ENCODE data around the gene RTRAF. TPM values are rescaled to one million over a fixed set of nuclear protein-coding genes. Genes with fewer than 3 reads are reported as not detected.

RTRAF gene
- 10 to 100 TPM; 35.1 to 73.0 (median 55.4) TPM for total RNA-seq
- long read RNA-seq, full-length matches to known transcripts = 39 of 40 reads
- long read RNA-seq, partial matches to known transcripts = 1 of 40 reads
- long read RNA-seq, other reads (novel, unspliced or antisense) = 0 of 40 reads

DNA sequence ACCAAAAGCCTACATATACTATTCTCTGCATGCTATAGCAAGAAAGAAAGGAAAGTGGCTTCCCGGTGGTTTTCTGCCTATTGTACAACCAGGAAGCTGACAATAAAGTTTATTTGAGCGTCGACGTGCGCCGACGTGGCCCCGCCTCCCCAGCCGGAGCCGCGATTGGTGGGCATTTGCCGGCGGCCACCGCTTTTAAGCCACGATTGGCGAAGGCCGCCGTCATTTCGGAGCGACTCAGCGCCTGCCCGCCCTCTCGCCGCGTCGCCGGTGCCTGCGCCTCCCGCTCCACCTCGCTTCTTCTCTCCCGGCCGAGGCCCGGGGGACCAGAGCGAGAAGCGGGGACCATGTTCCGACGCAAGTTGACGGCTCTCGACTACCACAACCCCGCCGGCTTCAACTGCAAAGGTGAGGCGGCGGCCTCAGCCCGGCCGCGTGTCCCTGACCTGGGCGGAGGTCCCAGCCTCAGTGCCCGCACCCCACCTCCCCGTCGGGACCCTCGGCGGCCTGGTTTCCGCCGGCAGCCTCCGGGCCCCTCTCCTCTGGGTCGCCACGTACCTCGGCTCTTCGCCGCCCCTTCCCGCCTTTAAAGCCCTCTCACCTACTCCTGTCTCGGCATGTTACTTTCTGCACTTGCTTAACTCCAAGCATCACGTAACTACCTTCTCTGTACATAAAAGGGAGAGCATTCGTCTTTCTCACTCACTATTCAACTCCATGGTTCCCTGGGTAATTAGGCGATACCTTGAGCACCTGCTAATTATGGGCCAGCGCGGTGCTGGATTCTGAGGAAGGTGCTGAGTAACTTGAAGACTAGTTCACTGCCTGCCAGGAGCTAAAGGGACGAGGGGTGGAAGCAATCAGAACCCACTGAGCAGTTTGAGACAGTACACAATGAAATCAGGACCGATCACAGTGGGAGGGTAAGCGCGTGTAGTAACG, at the start of gene RTRAF:
TSS of gene RTRAF (plus strand) at position 254 of the 942 bp plus-strand sequence. CDS start at position 348, 94 bp downstream.
- no peaks in the 10 kb centered on the region for H3K9me3 ChIP-seq
- ATAC-seq (peak; percentile 99 to 100 (median 100)), DNase-seq (peak; percentile 96)
- intact Hi-C loops (cut with DNase I) = no loop called here
- peaks cover 0 to 33% (median 2%) of the 10 kb centered on the region in 4 donors for H3K36me3 ChIP-seq
- TF ChIP-seq, protein P1, sequence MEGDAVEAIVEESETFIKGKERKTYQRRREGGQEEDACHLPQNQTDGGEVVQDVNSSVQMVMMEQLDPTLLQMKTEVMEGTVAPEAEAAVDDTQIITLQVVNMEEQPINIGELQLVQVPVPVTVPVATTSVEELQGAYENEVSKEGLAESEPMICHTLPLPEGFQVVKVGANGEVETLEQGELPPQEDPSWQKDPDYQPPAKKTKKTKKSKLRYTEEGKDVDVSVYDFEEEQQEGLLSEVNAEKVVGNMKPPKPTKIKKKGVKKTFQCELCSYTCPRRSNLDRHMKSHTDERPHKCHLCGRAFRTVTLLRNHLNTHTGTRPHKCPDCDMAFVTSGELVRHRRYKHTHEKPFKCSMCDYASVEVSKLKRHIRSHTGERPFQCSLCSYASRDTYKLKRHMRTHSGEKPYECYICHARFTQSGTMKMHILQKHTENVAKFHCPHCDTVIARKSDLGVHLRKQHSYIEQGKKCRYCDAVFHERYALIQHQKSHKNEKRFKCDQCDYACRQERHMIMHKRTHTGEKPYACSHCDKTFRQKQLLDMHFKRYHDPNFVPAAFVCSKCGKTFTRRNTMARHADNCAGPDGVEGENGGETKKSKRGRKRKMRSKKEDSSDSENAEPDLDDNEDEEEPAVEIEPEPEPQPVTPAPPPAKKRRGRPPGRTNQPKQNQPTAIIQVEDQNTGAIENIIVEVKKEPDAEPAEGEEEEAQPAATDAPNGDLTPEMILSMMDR (IDR thresholded peaks at IDR 0.05) = no peak
- peak; percentile 87 for TF ChIP-seq POLR2A (IDR thresholded peaks at IDR 0.05)
- peaks cover 0 to 20% (median 4%) of the 10 kb centered on the region in 4 donors for H3K4me1 ChIP-seq
- 0% methylated on average over 20 of the region's 72 CpGs for WGBS (ENCODE audit: insufficient coverage, low coverage, low lambda C conversion rate, missing lambda C conversion rate)
- H3K4me3 ChIP-seq = peak within 1 kb of the TSS; percentile 88 to 92 (median 91)
- H3K27me3 ChIP-seq = no peaks in the 10 kb centered on the region
- H3K27ac ChIP-seq = peak within 1 kb of the TSS; percentile 73 to 85 (median 85)

DNA sequence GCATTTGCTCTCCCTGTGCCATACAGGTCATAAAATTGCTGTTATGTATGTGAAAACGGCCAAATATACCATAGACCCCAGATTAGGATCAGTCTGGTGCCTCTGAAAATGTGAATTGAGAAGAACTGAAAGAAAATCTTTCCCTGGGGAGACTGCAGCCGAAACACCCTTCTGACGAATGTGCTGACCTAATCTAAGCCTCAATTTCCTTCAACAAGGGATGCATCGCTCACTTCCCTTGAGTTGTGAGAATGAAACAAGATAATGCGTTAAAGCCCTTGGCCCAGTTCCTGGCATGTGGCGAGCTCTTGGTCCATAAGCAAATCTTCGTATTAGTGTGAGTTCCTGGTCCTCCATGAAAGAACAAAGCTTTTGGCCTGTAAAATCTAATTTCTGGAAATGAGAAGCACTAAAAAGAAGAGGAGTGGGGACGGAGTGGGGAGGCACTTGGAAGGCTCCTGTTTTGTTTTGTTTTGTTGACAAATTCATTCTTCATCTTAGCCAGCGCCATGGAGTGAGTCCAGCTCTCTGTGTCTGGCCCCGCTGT, 49.5 kb upstream of the RTRAF start:
- H3K9me3 ChIP-seq = no peaks in the 10 kb centered on the region
- H3K4me1 ChIP-seq = no peaks in the 10 kb centered on the region
- H3K27ac ChIP-seq = no peak overlapping the region
- DNase-seq (no peak), ATAC-seq (peak; percentile 22 to 60 (median 48))
- H3K27me3 ChIP-seq = no peaks in the 10 kb centered on the region
- TF ChIP-seq, protein P1 (IDR thresholded peaks at IDR 0.05) = no peak
- TF ChIP-seq POLR2A (IDR thresholded peaks at IDR 0.05) = no peak
- H3K4me3 ChIP-seq = no peak overlapping the region
- 67% methylated on average over 8 of the region's 10 CpGs for WGBS (ENCODE audit: insufficient coverage, low coverage, low lambda C conversion rate, missing lambda C conversion rate)
- no peaks in the 10 kb centered on the region for H3K36me3 ChIP-seq
- intact Hi-C loops (cut with DNase I) = no loop called here

DNA sequence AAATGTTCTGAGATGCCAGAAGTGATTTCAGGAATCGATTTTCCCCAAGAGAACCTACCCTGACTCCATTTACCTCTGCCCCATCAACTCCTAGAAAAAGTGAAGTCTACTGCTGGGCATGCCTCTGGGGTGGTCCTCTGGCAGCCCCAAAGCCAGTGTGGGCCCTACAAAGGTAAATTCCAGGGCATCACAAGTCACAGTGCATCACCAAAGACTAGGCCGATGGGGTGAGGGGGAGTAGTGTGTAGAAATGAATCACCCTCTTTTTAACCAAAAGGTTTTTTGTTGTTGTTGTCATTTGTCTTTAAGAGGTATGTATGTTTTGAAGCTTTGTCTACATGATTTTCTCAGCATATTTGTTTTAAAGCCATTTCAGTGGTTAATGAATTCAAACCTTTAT, 46.4 kb upstream of the RTRAF start:
- DNase-seq = no peak
- WGBS (ENCODE audit: insufficient coverage, low coverage, low lambda C conversion rate, missing lambda C conversion rate) = 75% methylated on average over 1 of the region's 2 CpGs
- no peak for ATAC-seq
- Histone ChIP-seq H3K4me3 (no peak overlapping the region), H3K27me3 (no peaks in the 10 kb centered on the region), H3K4me1 (no peaks in the 10 kb centered on the region), H3K9me3 (no peaks in the 10 kb centered on the region), H3K36me3 (no peaks in the 10 kb centered on the region), H3K27ac (no peak overlapping the region)
- intact Hi-C loops (cut with DNase I) = no loop called here
- TF ChIP-seq POLR2A (IDR thresholded peaks at IDR 0.05) = no peak
- TF ChIP-seq, protein P1 (IDR thresholded peaks at IDR 0.05) = no peak

DNA sequence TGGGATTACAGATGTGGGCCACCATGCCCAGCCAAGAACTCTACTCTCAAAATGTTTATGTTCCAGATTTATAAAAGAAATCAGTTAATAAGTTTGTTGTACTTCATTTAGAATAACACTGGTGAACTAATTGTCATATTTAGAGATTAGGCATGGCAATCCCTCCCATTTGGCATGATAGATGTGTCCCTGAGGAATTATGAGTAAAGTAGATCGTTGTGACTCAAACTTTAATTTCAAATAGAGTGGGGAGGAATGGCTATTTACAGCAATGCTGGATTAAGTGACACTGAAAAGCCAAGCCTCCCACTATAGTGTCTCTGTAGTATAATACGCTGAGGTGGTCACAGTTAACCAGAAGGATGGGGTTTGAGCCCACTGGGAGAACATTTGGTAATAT, 39.3 kb upstream of the RTRAF start:
- no peak for ATAC-seq
- TF ChIP-seq, protein P1 (IDR thresholded peaks at IDR 0.05) = no peak
- TF ChIP-seq POLR2A (IDR thresholded peaks at IDR 0.05) = no peak
- DNase-seq = no peak
- Histone ChIP-seq H3K27me3 (no peaks in the 10 kb centered on the region), H3K4me1 (no peaks in the 10 kb centered on the region), H3K36me3 (no peaks in the 10 kb centered on the region), H3K9me3 (no peaks in the 10 kb centered on the region), H3K27ac (no peak overlapping the region), H3K4me3 (no peak overlapping the region)
- WGBS (ENCODE audit: insufficient coverage, low coverage, low lambda C conversion rate, missing lambda C conversion rate) = 50% methylated on average over 2 of the region's 2 CpGs
- intact Hi-C loops (cut with DNase I) = no loop called here

Measured in right lobe of liver (tissue), 6 donors.